MM.1S (cell line): ENCODE measurements around the gene RGS7.

Experiments
- EZH2 ChIP-seq: fragments of 300-600 bp; sonication (generic); optimal IDR thresholded peaks from 2 replicates; pipeline ENCODE3; 2017; ENCODE audit warnings: low read depth, mild to moderate bottlenecking, antibody characterized with exemption, low read length, mixed read lengths
- TF ChIP-seq, protein P1 (sequence below): fragments of 300-600 bp; sonication (generic); IDR thresholded peaks from 2 replicates; pipeline ENCODE4 v1.5.1; 2016; ENCODE audit warnings: antibody characterized with exemption, low read length, mixed read lengths

DNA sequence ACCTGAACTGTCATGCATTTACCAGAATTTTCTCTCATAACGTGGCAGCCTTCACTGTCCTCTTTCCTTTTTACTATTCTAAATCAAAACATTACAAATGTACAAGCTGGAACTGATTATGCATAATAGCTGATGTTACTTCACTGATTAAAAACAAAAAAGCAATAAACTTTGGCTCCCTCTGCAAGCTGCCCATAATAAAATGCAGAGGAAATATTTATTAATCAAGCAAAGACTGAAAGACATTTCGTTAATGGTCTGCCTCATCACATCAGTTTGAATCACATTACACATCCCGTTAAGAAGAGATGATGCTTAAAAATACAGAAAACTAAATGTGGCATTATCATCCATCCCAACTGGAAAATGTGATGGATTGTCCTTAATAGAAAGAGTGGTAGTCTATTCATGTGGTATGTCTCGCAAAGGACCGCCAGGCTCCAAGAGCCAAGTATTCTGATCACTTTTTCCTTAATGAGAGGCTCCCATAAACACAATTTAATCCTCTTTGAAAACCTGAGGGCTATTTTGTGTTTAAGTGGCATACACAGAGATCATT is 225.3 kb downstream of the RGS7 start:
- TF ChIP-seq, protein P1, sequence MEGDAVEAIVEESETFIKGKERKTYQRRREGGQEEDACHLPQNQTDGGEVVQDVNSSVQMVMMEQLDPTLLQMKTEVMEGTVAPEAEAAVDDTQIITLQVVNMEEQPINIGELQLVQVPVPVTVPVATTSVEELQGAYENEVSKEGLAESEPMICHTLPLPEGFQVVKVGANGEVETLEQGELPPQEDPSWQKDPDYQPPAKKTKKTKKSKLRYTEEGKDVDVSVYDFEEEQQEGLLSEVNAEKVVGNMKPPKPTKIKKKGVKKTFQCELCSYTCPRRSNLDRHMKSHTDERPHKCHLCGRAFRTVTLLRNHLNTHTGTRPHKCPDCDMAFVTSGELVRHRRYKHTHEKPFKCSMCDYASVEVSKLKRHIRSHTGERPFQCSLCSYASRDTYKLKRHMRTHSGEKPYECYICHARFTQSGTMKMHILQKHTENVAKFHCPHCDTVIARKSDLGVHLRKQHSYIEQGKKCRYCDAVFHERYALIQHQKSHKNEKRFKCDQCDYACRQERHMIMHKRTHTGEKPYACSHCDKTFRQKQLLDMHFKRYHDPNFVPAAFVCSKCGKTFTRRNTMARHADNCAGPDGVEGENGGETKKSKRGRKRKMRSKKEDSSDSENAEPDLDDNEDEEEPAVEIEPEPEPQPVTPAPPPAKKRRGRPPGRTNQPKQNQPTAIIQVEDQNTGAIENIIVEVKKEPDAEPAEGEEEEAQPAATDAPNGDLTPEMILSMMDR, result no peak
- no peak for TF ChIP-seq EZH2
